GM11168 (cell line): ENCODE data around the gene SPATA13.
"Not testable (repeated sequence)": the region's sequence is repeated elsewhere in the genome, so short reads cannot be mapped to it uniquely, and the experiment has no call there.

Experiments used
- in situ Hi-C: fragments of 300-500 bp; cut with MboI; formaldehyde crosslinking; loops from one replicate; pipeline ENCODE4 v1.12.0; 2022; ENCODE audit warnings: low sequenced_read_pairs; ENCODE audit not compliant: unreplicated experiment

The SPATA13 gene

GRCh38 chr13:24338721-24339120 is 178.2 kb downstream of the SPATA13 start:
- in situ Hi-C loops: no loop called here

- in situ Hi-C loops: no loop called here
Observed at GRCh38 chr13:24339937-24340607, 179.6 kb downstream of the SPATA13 start.

GRCh38 chr13:24340608-24340955 is 180.1 kb downstream of the SPATA13 start:
- in situ Hi-C loops: no loop called here

- in situ Hi-C loops: no loop called here
Observed at GRCh38 chr13:24341439-24341838, 180.9 kb downstream of the SPATA13 start.

GRCh38 chr13:24348385-24348784 is 187.9 kb downstream of the SPATA13 start:
- in situ Hi-C loops: no loop called here

GRCh38 chr13:24348797-24349515 is 188.4 kb downstream of the SPATA13 start:
- in situ Hi-C loops: no loop called here

GRCh38 chr13:24349778-24350664 is 189.5 kb downstream of the SPATA13 start:
- in situ Hi-C loops: not testable (repeated sequence)

- in situ Hi-C loops: no loop called here
Observed at GRCh38 chr13:24351423-24351822, 190.9 kb downstream of the SPATA13 start.

- in situ Hi-C loops: no loop called here
Observed at GRCh38 chr13:24353736-24354135, 193.2 kb downstream of the SPATA13 start.

GRCh38 chr13:24355103-24355502 is 194.6 kb downstream of the SPATA13 start:
- in situ Hi-C loops: no loop called here

- in situ Hi-C loops: no loop called here
Observed at GRCh38 chr13:24356270-24356669, 195.8 kb downstream of the SPATA13 start.
